GM18499 (cell line): ENCODE results near the gene RCAN3.
"Not testable (repeated sequence)": the region's sequence is repeated elsewhere in the genome, so short reads cannot be mapped to it uniquely, and the experiment has no call there.

Experiments
- ATAC-seq: cut with Tn5 transposase; IDR thresholded peaks from one replicate; pipeline ENCODE4 v1.9.1; 2021; ENCODE audit warnings: moderate number of reproducible peaks; ENCODE audit not compliant: insufficient read depth, unreplicated experiment

Gene RCAN3

DNA sequence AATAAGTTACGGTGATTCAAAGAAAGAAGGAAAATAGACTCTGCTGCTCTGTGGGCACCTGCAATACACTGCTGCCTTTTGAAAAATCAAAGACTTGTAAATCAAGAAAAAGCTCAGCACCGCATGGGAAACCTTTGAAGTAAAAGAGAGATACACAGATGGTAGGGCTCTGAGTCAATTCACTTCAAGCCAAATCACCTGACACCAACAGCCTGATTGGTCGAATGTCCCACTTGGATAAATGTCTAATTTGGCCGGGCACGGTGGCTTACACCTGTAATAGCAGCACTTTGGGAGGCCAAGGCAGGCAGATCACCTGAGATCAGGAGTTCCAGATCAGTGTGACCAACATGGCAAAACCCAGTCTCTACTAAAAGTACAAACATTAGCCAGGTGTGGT, 19.2 kb upstream of the RCAN3 start:
- no peak for ATAC-seq

- ATAC-seq, result no peak
Observed at GRCh38 chr1:24484199-24484598, 18.4 kb upstream of the RCAN3 start.

GRCh38 chr1:24486331-24487065, 16.1 kb upstream of the RCAN3 start:
- ATAC-seq, result no peak

GRCh38 chr1:24487455-24487854, 15.2 kb upstream of the RCAN3 start:
- ATAC-seq, result no peak

DNA sequence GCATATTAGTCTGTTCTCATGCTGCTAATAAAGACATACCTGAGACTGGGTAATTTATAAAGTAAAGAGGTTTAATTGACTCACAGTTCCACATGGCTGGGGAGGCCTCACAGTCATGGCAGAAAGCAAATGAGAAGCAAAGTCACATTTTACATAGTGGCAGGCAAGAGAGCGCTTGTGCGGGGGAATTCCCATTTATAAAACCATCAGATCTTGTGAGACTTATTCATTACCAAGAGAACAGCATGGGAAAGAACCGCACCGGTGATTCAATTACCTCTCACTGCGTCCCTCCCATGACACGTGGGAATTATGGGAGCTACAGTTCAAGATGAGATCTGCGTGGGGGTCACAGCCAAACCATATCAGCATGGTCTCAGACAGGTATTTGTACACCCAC, 14.5 kb upstream of the RCAN3 start:
- not testable (repeated sequence) for ATAC-seq

- no peak for ATAC-seq
Observed at GRCh38 chr1:24489674-24490073, 13.0 kb upstream of the RCAN3 start.

DNA sequence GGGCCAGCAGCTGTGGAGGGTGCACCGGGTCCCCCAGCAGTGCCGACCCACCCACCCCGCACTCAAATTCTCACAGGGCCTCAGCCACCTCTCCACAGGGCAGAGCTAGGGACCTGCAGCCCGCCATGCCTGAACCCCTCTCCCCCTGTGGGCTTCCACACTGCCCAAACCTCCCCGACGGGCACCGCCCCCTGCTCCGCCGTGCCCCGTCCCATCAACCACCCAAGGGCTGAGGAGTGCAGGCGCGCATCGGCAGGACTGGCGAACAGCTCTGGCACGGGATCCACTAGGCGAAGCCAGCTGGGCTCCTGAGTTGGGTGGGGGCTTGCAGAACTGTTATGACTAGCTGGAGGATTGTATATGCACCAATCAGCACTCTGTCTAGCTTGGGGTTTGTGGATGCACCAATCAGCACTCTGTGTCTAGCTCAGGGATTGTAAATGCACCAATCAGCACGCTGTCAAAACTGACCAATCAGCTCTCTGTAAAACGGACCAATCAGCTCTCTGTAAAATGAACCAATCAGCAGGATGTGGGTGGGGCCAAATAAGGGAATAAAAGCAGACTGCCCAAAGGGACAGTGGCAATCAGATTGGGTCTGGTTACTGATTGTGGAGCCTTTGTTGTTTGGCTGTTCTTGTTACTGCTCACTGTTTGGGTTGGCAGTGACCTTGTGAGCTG, 12.4 kb upstream of the RCAN3 start:
- no peak for ATAC-seq

- ATAC-seq, result no peak
Observed at GRCh38 chr1:24491577-24492360, 10.9 kb upstream of the RCAN3 start.

DNA sequence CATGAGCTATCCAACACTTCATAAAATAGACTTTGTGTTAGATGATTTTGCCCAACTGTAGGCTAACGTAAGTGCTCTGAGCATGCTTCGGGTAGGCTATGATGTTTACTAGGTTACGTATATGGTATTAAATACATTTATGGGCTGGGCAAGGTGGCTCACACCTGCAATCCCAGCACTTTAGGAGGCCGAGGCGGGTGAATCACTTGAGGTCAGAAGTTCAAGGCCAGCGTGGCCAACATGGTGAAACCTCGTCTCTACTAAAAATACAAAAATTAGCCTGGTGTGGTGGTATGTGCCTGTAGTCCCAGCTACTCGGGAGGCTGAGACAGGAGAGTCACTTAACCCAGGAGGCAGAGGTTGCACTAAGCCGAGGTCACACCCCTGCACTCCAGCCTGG, 9.7 kb upstream of the RCAN3 start:
- not testable (repeated sequence) for ATAC-seq

DNA sequence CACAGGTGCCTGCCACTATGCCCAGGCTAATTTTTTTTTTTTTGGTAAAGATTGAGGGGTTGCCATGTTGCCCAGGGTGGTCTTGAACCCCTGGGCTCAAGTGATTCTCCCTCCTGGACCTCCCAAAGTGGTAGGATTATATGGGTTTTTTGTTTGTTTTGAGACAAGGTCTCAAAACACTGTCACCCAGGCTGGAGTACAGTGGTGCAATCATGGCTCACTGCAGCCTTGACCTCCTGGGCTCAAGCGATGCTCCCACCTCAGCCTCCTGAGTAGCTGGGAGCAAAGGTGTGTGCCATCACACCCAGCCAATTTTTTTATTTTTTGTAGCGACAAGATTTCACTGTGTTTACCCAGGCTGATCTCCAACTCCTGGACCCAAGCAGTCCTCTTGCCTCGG, 8.9 kb upstream of the RCAN3 start:
- no peak for ATAC-seq

GRCh38 chr1:24498589-24498988, 4.0 kb upstream of the RCAN3 start:
- ATAC-seq, result no peak

GRCh38 chr1:24500448-24501048, 2.1 kb upstream of the RCAN3 start:
- ATAC-seq, result no peak

- ATAC-seq, result no peak
Observed at GRCh38 chr1:24501371-24502064, 1.1 kb upstream of the RCAN3 start.

DNA sequence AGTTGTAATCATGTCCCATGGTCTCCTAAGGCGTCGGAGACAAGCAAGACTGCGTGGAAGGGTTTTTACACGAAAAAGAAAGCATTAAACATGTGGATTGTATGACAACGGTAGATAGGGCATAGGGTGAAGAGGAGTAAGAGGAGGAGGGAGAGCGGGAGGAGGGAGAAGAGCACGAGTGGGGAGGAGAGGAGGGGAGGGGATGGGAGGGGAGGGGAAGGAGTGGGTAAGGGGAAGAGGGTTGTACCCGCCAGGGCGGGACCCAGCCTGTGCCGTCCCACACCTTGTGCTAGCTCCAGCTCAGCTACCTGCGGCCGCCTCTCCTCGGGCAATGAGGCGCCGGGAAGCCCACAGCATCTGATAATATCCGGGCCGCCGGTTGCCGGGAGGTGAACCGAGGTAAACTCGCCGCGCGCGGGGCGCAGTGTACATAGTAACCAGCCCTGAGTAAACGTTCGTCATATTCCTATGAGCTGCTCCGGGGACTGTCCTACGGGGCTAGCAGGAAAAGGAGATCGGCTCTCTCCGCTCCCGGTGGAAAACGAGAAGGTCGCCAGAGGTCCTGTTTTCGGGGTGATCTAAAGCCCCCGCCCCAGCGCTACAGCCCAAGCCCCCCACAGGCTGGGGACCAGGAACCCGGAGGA, 449 bp upstream of the RCAN3 start:
- no peak for ATAC-seq

GRCh38 chr1:24503059-24503751, 569 bp downstream of the RCAN3 start:
- ATAC-seq, result no peak

- no peak for ATAC-seq
Observed at GRCh38 chr1:24503870-24504523, 1.4 kb downstream of the RCAN3 start.

DNA sequence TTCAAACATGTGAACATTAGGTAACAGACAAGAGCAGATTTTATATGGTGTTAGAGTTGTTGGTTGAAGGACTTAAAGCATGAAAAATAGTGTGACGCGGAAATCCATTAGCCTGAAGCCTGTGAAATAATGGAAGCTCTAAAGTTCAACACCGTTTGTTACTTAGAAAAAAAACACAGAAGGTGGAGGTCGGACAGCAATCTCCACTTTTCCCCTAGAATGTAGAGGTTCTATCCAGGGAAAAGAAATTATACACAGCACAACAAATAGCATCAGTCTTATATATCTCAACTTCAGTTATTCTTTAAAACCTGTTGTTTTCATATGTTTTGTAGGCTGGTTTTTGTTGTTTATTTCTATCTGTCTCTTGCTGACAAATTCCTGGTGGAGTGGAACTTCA, 1.9 kb downstream of the RCAN3 start:
- no peak for ATAC-seq

DNA sequence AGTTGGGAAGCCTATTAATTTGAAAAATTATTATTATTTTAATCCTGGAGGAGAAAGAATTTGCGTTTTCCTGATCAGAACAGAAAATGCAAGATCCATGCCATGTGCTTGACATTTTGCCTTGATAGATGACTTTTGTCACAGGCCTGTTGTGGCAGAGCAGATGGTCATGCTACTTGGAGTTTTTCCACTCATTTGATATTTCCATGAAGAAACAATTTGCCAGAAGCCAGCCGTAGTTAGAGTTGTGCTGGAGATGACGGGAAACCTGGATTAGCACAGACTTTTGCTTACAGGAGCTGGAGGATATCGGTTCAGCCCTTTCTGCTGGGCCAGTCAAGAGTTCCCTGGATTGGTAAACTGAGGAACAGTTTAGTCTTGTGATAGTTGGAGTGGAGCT, 3.2 kb downstream of the RCAN3 start:
- no peak for ATAC-seq
